Activated CD4-positive, alpha-beta memory T cell treated with anti-CD3 and anti-CD28 coated beads, Interleukin-2, amount 10 ng/mL, durations not matched to agents 7 days and 5 days (primary cell): ENCODE results near the gene TLX1. TPM values are rescaled to one million over a fixed set of nuclear protein-coding genes. Genes with fewer than 3 reads are reported as not detected.
A peak's percentile ranks its signal among the peaks of the same experiment; 100 is the strongest.

ENCODE experiments used
- CTCF ChIA-PET: fragments of 350-600 bp; sonication (Branson Sonifier 250); formaldehyde crosslinking; loops from one replicate; lab custom pipeline; 2021; ENCODE audit warnings: antibody characterized with exemption, inconsistent platforms; lab: Charles Lee
- POLR2A ChIA-PET: fragments of 350-600 bp; sonication (Branson Sonifier 250); formaldehyde crosslinking; loops from one replicate; lab custom pipeline; 2021; ENCODE audit warnings: antibody characterized with exemption; lab: Charles Lee
- DNase-seq: peaks from one replicate; pipeline ENCODE4 v3.0.0-alpha.2; 2020
- H3K27ac Mint-ChIP-seq: one replicate; pipeline ENCODE4 v1.8.0; 2021; ENCODE audit warnings: mild to moderate bottlenecking, mixed read lengths
- H3K27me3 Mint-ChIP-seq: one replicate; pipeline ENCODE4 v1.8.0; 2021; ENCODE audit warnings: mixed read lengths
- H3K36me3 Mint-ChIP-seq: one replicate; pipeline ENCODE4 v1.8.0; 2021; ENCODE audit warnings: low read depth, mixed read lengths
- H3K4me1 Mint-ChIP-seq: one replicate; pipeline ENCODE4 v1.8.0; 2021; ENCODE audit warnings: mixed read lengths
- H3K4me3 Mint-ChIP-seq: one replicate; pipeline ENCODE4 v1.8.0; 2021; ENCODE audit warnings: mild to moderate bottlenecking, mixed read lengths
- H3K9me3 Mint-ChIP-seq: one replicate; pipeline ENCODE4 v1.8.0; 2021; ENCODE audit warnings: mixed read lengths
- total RNA-seq, 2 experiments: library from RNA; stranded (reverse); gene quantifications; one replicate each; pipeline ENCODE4 v1.2.3, GENCODE V29; 2021

The TLX1 gene
- total RNA-seq, 2 experiments from 2014 or later, result not detected

- peaks cover 41% of the 10 kb centered on the region for H3K27me3 Mint-ChIP-seq
- no peaks in the 10 kb centered on the region for H3K4me1 Mint-ChIP-seq
- no peaks in the 10 kb centered on the region for H3K36me3 Mint-ChIP-seq
- no peak overlapping the region for H3K27ac Mint-ChIP-seq
- no peaks in the 10 kb centered on the region for H3K9me3 Mint-ChIP-seq
- POLR2A ChIA-PET, result no interaction called here
- CTCF ChIA-PET, result interaction anchor here (1.0 kb wide), 1 partner anchor 27 kb away, joined by 4 read pairs; no protein-coding TSS in a partner anchor
- no peak for DNase-seq
- no peak overlapping the region for H3K4me3 Mint-ChIP-seq
Measured at GRCh38 chr10:101114646-101115045, 16.5 kb upstream of the TLX1 start.

- Mint-ChIP-seq H3K9me3 (no peaks in the 10 kb centered on the region), H3K27ac (no peak overlapping the region), H3K36me3 (no peaks in the 10 kb centered on the region), H3K4me1 (peaks cover 10% of the 10 kb centered on the region), H3K27me3 (peaks cover 50% of the 10 kb centered on the region), H3K4me3 (no peak overlapping the region)
- CTCF ChIA-PET, result interaction anchor here (1.3 to 2.9 kb wide), 2 partner anchors 21 to 25 kb away, joined by 5 to 12 read pairs; no protein-coding TSS in a partner anchor
- POLR2A ChIA-PET, result no interaction called here
- no peak for DNase-seq
Measured at GRCh38 chr10:101116754-101117153, 14.3 kb upstream of the TLX1 start.

- Mint-ChIP-seq H3K4me3 (no peak overlapping the region), H3K36me3 (no peaks in the 10 kb centered on the region), H3K4me1 (peaks cover 19% of the 10 kb centered on the region), H3K9me3 (no peaks in the 10 kb centered on the region), H3K27me3 (peaks cover 55% of the 10 kb centered on the region), H3K27ac (no peak overlapping the region)
- CTCF ChIA-PET, result interaction anchor here (1.5 to 2.9 kb wide), 2 partner anchors 22 to 24 kb away, joined by 7 to 12 read pairs; no protein-coding TSS in a partner anchor
- POLR2A ChIA-PET, result no interaction called here
- no peak for DNase-seq
Measured at GRCh38 chr10:101118031-101118430, 13.1 kb upstream of the TLX1 start.

- ChIA-PET CTCF (interaction anchor here (5.7 kb wide), 1 partner anchor 21 kb away, joined by 41 read pairs; no protein-coding TSS in a partner anchor), POLR2A (no interaction called here)
- Mint-ChIP-seq H3K9me3 (no peaks in the 10 kb centered on the region), H3K27me3 (peaks cover 58% of the 10 kb centered on the region), H3K36me3 (peaks cover 5% of the 10 kb centered on the region), H3K4me1 (peaks cover 25% of the 10 kb centered on the region), H3K27ac (no peak overlapping the region), H3K4me3 (peak overlapping the region; percentile 78)
- no peak for DNase-seq
Measured at GRCh38 chr10:101120520-101120883, 10.6 kb upstream of the TLX1 start.

- ChIA-PET CTCF (interaction anchor here (1.5 to 5.7 kb wide), 2 partner anchors 20 to 79 kb away, joined by 4 to 41 read pairs; no protein-coding TSS in a partner anchor), POLR2A (no interaction called here)
- H3K4me3 Mint-ChIP-seq, result peak overlapping the region; percentile 78
- peak; percentile 53 for DNase-seq
- no peaks in the 10 kb centered on the region for H3K9me3 Mint-ChIP-seq
- H3K4me1 Mint-ChIP-seq, result peaks cover 25% of the 10 kb centered on the region
- peaks cover 60% of the 10 kb centered on the region for H3K27me3 Mint-ChIP-seq
- peaks cover 5% of the 10 kb centered on the region for H3K36me3 Mint-ChIP-seq
- H3K27ac Mint-ChIP-seq, result no peak overlapping the region
Measured at GRCh38 chr10:101120884-101121653, 10.0 kb upstream of the TLX1 start.

- no peak for DNase-seq
- H3K27me3 Mint-ChIP-seq, result peaks cover 65% of the 10 kb centered on the region
- POLR2A ChIA-PET, result interaction anchor here (1.1 kb wide), 1 partner anchor 14 kb away, joined by 5 read pairs; no protein-coding TSS in a partner anchor
- H3K9me3 Mint-ChIP-seq, result no peaks in the 10 kb centered on the region
- H3K4me3 Mint-ChIP-seq, result peak overlapping the region; percentile 78
- H3K27ac Mint-ChIP-seq, result no peak overlapping the region
- CTCF ChIA-PET, result interaction anchor here (1.2 to 5.7 kb wide), 4 partner anchors 19 to 80 kb away, joined by 3 to 41 read pairs (median 4); no protein-coding TSS in a partner anchor
- peaks cover 25% of the 10 kb centered on the region for H3K4me1 Mint-ChIP-seq
- H3K36me3 Mint-ChIP-seq, result peaks cover 5% of the 10 kb centered on the region
Measured at GRCh38 chr10:101121654-101122031, 9.5 kb upstream of the TLX1 start.

- H3K27me3 Mint-ChIP-seq, result peaks cover 72% of the 10 kb centered on the region
- ChIA-PET POLR2A (interaction anchor here (0.7 to 1.4 kb wide), 3 partner anchors 9 to 19 kb away, joined by 3 to 5 read pairs (median 3); no protein-coding TSS in a partner anchor), CTCF (interaction anchor here (0.6 to 5.7 kb wide), 8 partner anchors 19 to 991 kb away, joined by 3 to 41 read pairs (median 4); partner anchors contain the start of gene KAZALD1)
- H3K27ac Mint-ChIP-seq, result no peak overlapping the region
- peaks cover 25% of the 10 kb centered on the region for H3K4me1 Mint-ChIP-seq
- H3K4me3 Mint-ChIP-seq, result no peak overlapping the region
- DNase-seq, result no peak
- no peaks in the 10 kb centered on the region for H3K9me3 Mint-ChIP-seq
- H3K36me3 Mint-ChIP-seq, result peaks cover 5% of the 10 kb centered on the region
Measured at GRCh38 chr10:101122270-101123084, 8.6 kb upstream of the TLX1 start.

- ChIA-PET CTCF (interaction anchor here (0.6 to 5.7 kb wide), 4 partner anchors 18 to 171 kb away, joined by 3 to 41 read pairs (median 6); no protein-coding TSS in a partner anchor), POLR2A (interaction anchor here (0.7 to 1.4 kb wide), 2 partner anchors 9 to 18 kb away, joined by 3 read pairs; no protein-coding TSS in a partner anchor)
- no peak for DNase-seq
- Mint-ChIP-seq H3K4me1 (peaks cover 25% of the 10 kb centered on the region), H3K4me3 (no peak overlapping the region), H3K27ac (no peak overlapping the region), H3K36me3 (peaks cover 5% of the 10 kb centered on the region), H3K27me3 (peaks cover 77% of the 10 kb centered on the region), H3K9me3 (no peaks in the 10 kb centered on the region)
Measured at GRCh38 chr10:101123085-101123814, 7.8 kb upstream of the TLX1 start.

- H3K27me3 Mint-ChIP-seq, result peaks cover 80% of the 10 kb centered on the region
- H3K36me3 Mint-ChIP-seq, result peaks cover 5% of the 10 kb centered on the region
- no peak overlapping the region for H3K27ac Mint-ChIP-seq
- H3K4me3 Mint-ChIP-seq, result no peak overlapping the region
- ChIA-PET POLR2A (no interaction called here), CTCF (interaction anchor here (2.5 to 5.7 kb wide), 2 partner anchors 17 to 90 kb away, joined by 10 to 41 read pairs; no protein-coding TSS in a partner anchor)
- no peak for DNase-seq
- peaks cover 25% of the 10 kb centered on the region for H3K4me1 Mint-ChIP-seq
- no peaks in the 10 kb centered on the region for H3K9me3 Mint-ChIP-seq
Measured at GRCh38 chr10:101123815-101124617, 7.1 kb upstream of the TLX1 start.

GRCh38 chr10:101124933-101125332 is 6.2 kb upstream of the TLX1 start:
- H3K27ac Mint-ChIP-seq, result no peak overlapping the region
- H3K4me1 Mint-ChIP-seq, result peaks cover 25% of the 10 kb centered on the region
- H3K9me3 Mint-ChIP-seq, result no peaks in the 10 kb centered on the region
- ChIA-PET POLR2A (no interaction called here), CTCF (interaction anchor here (5.7 kb wide), 1 partner anchor 16 kb away, joined by 41 read pairs; no protein-coding TSS in a partner anchor)
- no peak overlapping the region for H3K4me3 Mint-ChIP-seq
- peaks cover 82% of the 10 kb centered on the region for H3K27me3 Mint-ChIP-seq
- peaks cover 5% of the 10 kb centered on the region for H3K36me3 Mint-ChIP-seq
- DNase-seq, result no peak
